Right lobe of liver (tissue), 6 donors: ENCODE measurements around the gene BTN3A1. TPM values are rescaled to one million over a fixed set of nuclear protein-coding genes. Genes with fewer than 3 reads are reported as not detected.
"Not testable (repeated sequence)": the region's sequence is repeated elsewhere in the genome, so short reads cannot be mapped to it uniquely, and the experiment has no call there.

Experiments
- ATAC-seq, 4 donors: fragments of 200-7000 bp; cut with Tn5 transposase; one replicate each; pipeline ENCODE4 v1.9.1; 2020; ENCODE audit warnings: mild to moderate bottlenecking in 4 of 4, moderate library complexity in 4 of 4
- DNase-seq, 3 donors: peaks; one replicate each; pipeline ENCODE4 v3.0.0-alpha.2; 2020
- H3K27ac ChIP-seq, 3 donors: fragments of 200-600 bp; one replicate each; pipeline ENCODE4 v1.8.0; 2022
- H3K27me3 ChIP-seq, 2 donors: fragments of 200-600 bp; one replicate each; pipeline ENCODE4 v1.8.0; 2022
- H3K36me3 ChIP-seq, 4 donors: fragments of 200-600 bp; sonication (generic) in 1 of 4; one replicate each; pipeline versions ENCODE4 v1.5.1 to v1.8.0; 2017 to 2022; ENCODE audit warnings: control low read depth in 1 of 4
- H3K4me1 ChIP-seq, 4 donors: fragments of 200-600 bp; sonication (generic) in 1 of 4; one replicate each; pipeline versions ENCODE4 v1.5.1 to v1.8.0; 2017 to 2022; ENCODE audit warnings: control low read depth in 1 of 4
- H3K4me3 ChIP-seq, 3 donors: fragments of 200-600 bp; one replicate each; pipeline ENCODE4 v1.8.0; 2022
- H3K9me3 ChIP-seq, 4 donors: fragments of 200-600 bp; sonication (generic) in 1 of 4; one replicate each; pipeline versions ENCODE4 v1.5.1 to v1.8.0; 2017 to 2022; ENCODE audit warnings: control low read depth in 1 of 4
- POLR2A ChIP-seq: fragments of 450-650 bp; IDR thresholded peaks from one replicate; pipeline ENCODE4 v1.6.1; 2017; ENCODE audit warnings: antibody characterized with exemption, mild to moderate bottlenecking
- WGBS: methylation state at CpG from one replicate; pipeline ENCODE4 v1.1.6; 2018; ENCODE audit warnings: low coverage, low lambda C conversion rate; ENCODE audit not compliant: insufficient coverage; ENCODE audit errors: missing lambda C conversion rate; 5-methylcytosine and 5-hydroxymethylcytosine counted together
- intact Hi-C, 2 donors: fragments of 100-400 bp; cut with DNase I; formaldehyde crosslinking; loops; one replicate each; pipeline versions ENCODE4 v1.11.2 to v1.14.1; 2022
- total RNA-seq, 6 experiments: library from RNA; depleted of rRNA in 2 of 6; stranded (reverse); fragments of >200 nt in 2 of 6; fragmentation: NEBNext Ultra II Directional in 3 of 6; extraction: Animal tissue kit (Norgen Biotek cat#: 25700) in 3 of 6; gene quantifications; one replicate each; pipeline versions ENCODE4 v1.1.0 to v1.2.4, GENCODE V29; 2016 to 2023
- TF ChIP-seq, protein P1 (sequence below), 4 donors: fragments of 200-600 bp in 3 of 4; fragments of 450-650 bp in 1 of 4; IDR thresholded peaks; one replicate each; pipeline versions ENCODE4 v1.5.1 to v1.8.0; 2016 to 2022; ENCODE audit warnings: antibody characterized with exemption in 4 of 4, mild to moderate bottlenecking in 2 of 4
- donor health status: DM: no; HTN: yes; CAD: no.
- donor health status: DM: no; HTN: no; CAD: no.
- donor health status: DM: no; HTN: no; CAD: no.
- donor health status: DM: no; HTN: yes; CAD: no.
- donor health status: DM: no; HTN: yes; CAD: no.

Gene BTN3A1
- total RNA-seq, 6 experiments from 2014 or later = 9.0 to 15.9 (median 10.6) TPM

DNA sequence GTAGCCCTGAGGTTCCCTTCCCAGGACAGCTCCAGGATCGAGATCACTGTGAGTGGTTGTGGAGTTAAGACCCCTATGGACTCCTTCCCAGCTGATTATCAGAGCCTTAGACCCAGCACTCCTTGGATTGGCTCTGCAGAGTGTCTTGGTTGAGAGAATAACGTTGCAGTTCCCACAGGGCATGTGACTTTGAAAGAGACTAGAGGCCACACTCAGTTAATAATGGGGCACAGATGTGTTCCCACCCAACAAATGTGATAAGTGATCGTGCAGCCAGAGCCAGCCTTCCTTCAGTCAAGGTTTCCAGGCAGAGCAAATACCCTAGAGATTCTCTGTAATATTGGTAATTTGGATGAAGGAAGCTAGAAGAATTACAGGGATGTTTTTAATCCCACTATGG lies 24.4 kb upstream of the BTN3A1 start:
- WGBS = 73% methylated on average over 2 of the region's 3 CpGs
- ATAC-seq (no peak), DNase-seq (no peak)
- Histone ChIP-seq H3K27ac (no peak overlapping the region), H3K4me1 (no peaks in the 10 kb centered on the region), H3K27me3 (no peaks in the 10 kb centered on the region), H3K36me3 (peaks cover 0 to 18% (median 0%) of the 10 kb centered on the region in 4 donors), H3K4me3 (no peak overlapping the region), H3K9me3 (no peaks in the 10 kb centered on the region)
- intact Hi-C loops = no loop called here
- no peak for TF ChIP-seq POLR2A
- TF ChIP-seq, protein P1, sequence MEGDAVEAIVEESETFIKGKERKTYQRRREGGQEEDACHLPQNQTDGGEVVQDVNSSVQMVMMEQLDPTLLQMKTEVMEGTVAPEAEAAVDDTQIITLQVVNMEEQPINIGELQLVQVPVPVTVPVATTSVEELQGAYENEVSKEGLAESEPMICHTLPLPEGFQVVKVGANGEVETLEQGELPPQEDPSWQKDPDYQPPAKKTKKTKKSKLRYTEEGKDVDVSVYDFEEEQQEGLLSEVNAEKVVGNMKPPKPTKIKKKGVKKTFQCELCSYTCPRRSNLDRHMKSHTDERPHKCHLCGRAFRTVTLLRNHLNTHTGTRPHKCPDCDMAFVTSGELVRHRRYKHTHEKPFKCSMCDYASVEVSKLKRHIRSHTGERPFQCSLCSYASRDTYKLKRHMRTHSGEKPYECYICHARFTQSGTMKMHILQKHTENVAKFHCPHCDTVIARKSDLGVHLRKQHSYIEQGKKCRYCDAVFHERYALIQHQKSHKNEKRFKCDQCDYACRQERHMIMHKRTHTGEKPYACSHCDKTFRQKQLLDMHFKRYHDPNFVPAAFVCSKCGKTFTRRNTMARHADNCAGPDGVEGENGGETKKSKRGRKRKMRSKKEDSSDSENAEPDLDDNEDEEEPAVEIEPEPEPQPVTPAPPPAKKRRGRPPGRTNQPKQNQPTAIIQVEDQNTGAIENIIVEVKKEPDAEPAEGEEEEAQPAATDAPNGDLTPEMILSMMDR (IDR thresholded peaks at IDR 0.05) = no peak

DNA sequence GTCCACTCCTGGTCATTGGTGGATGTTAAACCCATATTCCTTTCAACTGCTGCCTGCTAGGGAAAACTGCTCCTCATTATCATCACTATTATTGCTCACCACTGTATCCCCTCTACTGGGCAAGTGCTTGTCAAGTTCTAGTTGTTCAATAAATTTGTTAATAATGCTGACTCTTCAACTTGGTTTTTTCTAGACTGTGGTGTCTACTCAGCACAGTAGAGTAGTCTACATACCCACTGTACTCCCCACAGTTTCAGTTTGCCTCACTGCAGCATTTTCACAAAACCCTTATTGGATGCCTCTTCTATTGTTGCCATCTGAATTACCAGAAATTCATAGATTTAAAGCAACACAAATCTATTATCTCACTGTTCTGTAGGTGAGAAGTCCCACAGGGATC lies 23.9 kb upstream of the BTN3A1 start:
- H3K4me1 ChIP-seq, H3K9me3 ChIP-seq, intact Hi-C loops, ATAC-seq, H3K27me3 ChIP-seq, H3K27ac ChIP-seq, DNase-seq, H3K4me3 ChIP-seq: not testable (repeated sequence)
- peaks cover 0 to 14% (median 0%) of the 10 kb centered on the region in 4 donors for H3K36me3 ChIP-seq

- Histone ChIP-seq H3K4me3 (no peak overlapping the region), H3K27ac (no peak overlapping the region), H3K9me3 (no peaks in the 10 kb centered on the region), H3K36me3 (peaks cover 0 to 6% (median 0%) of the 10 kb centered on the region in 4 donors), H3K27me3 (no peaks in the 10 kb centered on the region), H3K4me1 (peaks cover 0 to 3% (median 0%) of the 10 kb centered on the region in 4 donors)
- intact Hi-C loops = no loop called here
- TF ChIP-seq POLR2A = no peak
- TF ChIP-seq, protein P1 (IDR thresholded peaks at IDR 0.05) = no peak
- ATAC-seq (no peak), DNase-seq (no peak)
- WGBS = 52% methylated on average over 3 of the region's 3 CpGs
These were observed 22.8 kb upstream of the BTN3A1 start for GRCh38 chr6:26379292-26379691.

DNA sequence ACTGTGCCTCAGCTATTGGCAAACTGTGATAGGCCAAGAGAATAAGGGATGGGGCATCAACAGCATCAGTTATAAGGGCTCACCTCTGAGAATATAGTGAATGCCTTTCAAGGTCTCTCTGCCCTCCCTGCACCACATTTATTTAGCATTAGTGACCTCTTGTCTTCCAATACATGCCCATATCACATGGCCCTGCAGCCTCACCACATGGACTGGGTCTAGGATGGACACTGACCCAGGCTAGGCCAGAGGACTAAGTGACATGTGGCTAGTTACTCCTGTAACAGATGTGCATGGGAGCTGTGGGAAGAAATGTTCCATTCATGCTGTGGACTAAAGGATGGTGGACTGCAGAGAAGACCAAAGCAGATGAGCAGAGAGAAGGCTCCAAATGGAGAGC lies 22.3 kb upstream of the BTN3A1 start:
- Histone ChIP-seq H3K4me3 (no peak overlapping the region), H3K27ac (no peak overlapping the region), H3K4me1 (peaks cover 0 to 3% (median 0%) of the 10 kb centered on the region in 4 donors), H3K9me3 (no peaks in the 10 kb centered on the region), H3K36me3 (peaks cover 0 to 1% (median 0%) of the 10 kb centered on the region in 4 donors), H3K27me3 (no peaks in the 10 kb centered on the region)
- DNase-seq = no peak
- intact Hi-C loops = no loop called here
- TF ChIP-seq, protein P1 (IDR thresholded peaks at IDR 0.05) = no peak
- TF ChIP-seq POLR2A = no peak
- ATAC-seq = no peak

- 83% methylated on average over 2 of the region's 3 CpGs for whole genome bisulfite sequencing
- no peaks in the 10 kb centered on the region for H3K27me3 ChIP-seq
- no peak for ATAC-seq
These were observed 21.8 kb upstream of the BTN3A1 start for GRCh38 chr6:26380256-26380655.

More at GRCh38 chr6:26380256-26380655, 21.8 kb upstream of the BTN3A1 start:
- Histone ChIP-seq H3K9me3 (no peaks in the 10 kb centered on the region), H3K4me1 (peaks cover 0 to 3% (median 0%) of the 10 kb centered on the region in 4 donors), H3K4me3 (no peak overlapping the region), H3K36me3 (no peaks in the 10 kb centered on the region), H3K27ac (no peak overlapping the region)
- no peak for DNase-seq
- intact Hi-C loops = no loop called here
- no peak for TF ChIP-seq POLR2A
- TF ChIP-seq, protein P1 (IDR thresholded peaks at IDR 0.05) = no peak
